Measurements from ENCODE around the gene NPDC1. TPM values are rescaled to one million over a fixed set of nuclear protein-coding genes. Genes with fewer than 3 reads are reported as not detected.

NPDC1 gene, protein sequence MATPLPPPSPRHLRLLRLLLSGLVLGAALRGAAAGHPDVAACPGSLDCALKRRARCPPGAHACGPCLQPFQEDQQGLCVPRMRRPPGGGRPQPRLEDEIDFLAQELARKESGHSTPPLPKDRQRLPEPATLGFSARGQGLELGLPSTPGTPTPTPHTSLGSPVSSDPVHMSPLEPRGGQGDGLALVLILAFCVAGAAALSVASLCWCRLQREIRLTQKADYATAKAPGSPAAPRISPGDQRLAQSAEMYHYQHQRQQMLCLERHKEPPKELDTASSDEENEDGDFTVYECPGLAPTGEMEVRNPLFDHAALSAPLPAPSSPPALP
- total RNA-seq, result 0.17 and 0.39 TPM in 2 replicates
- 0.72 TPM for total RNA-seq (2013)
- polyA plus RNA-seq, result 0.19 and 3.0 TPM in 2 replicates
- polyA minus RNA-seq, result 0.43 and 1.9 TPM in 2 replicates

DNA sequence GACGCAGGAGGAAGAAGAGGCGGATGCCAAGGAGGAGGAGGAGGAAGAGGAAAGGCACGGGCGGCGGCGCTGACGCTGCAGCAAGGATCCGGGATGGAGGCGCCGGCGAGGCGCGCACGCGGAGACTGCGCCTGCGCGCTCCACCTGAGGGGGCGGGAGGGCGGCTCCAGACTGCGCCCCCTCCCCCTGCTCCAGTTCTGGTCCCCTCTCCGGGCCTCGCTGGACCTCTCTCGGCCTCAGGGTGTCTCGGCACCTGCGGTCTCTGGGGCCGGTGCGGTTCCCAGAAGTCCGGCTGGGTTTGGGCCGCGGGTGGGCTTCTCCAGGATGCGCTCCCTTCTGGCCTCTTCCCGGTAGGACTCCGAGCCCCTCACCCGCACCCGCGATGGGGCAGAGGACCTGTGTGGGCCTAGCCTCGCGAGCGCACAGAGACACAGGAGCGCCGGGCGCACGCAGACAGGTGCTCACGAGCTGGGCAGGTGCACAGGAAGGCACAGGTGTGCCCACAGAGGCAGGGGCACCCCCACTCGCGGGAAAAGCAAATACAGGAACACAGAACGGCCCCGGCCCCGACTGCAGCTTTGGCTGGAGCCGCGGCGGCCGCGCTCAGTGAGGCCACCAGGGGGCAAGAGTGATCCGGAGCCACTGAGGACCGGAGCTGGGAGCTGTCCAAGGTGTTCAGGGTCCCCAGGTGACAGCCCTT is at the start of gene NPDC1:
Gene NPDC1 (minus strand): TSS at position 90 of the 700 bp plus-strand sequence. CDS start 188 bp downstream, outside the sequence.
- Histone ChIP-seq H3K79me2 (ENCODE audit: control insufficient read depth, insufficient read depth, low read length) (no peaks in the 10 kb centered on the region), H3K4me2 (replicated peaks; ENCODE audit: low read depth, low read length, poor library complexity, severe bottlenecking) (peak within 1 kb of the TSS; percentile 85), H4K20me1 (ENCODE audit: control insufficient read depth, insufficient read depth, low read length, poor library complexity, severe bottlenecking) (peaks cover 5% of the 10 kb centered on the region), H3K9ac (ENCODE audit: low read length) (peak within 1 kb of the TSS; percentile 39), H2AFZ (ENCODE audit: insufficient read depth, low read depth, low read length, poor library complexity, severe bottlenecking) (peak within 1 kb of the TSS; percentile 28), H3K4me1 (ENCODE audit: control insufficient read depth in 2 of 2, insufficient read depth in 2 of 2, low read length in 2 of 2) (peaks cover 24 to 42% of the 10 kb centered on the region in 2 donors), H3K27me3 (replicated peaks in 1 of 4; ENCODE audit: control extremely low read depth in 1 of 4, control insufficient read depth in 3 of 4, insufficient read depth in 4 of 4, low read length in 3 of 4) (peaks cover 0 to 86% (median 53%) of the 10 kb centered on the region in 4 experiments), H3K36me3 (replicated peaks in 1 of 2; ENCODE audit: control extremely low read depth in 1 of 2, control insufficient read depth in 1 of 2, extremely low read depth in 1 of 2, insufficient read depth in 2 of 2, low read length in 1 of 2) (no peaks in the 10 kb centered on the region), H3K4me3 (ENCODE audit: control extremely low read depth in 1 of 5, extremely low read depth in 1 of 5, insufficient read depth in 1 of 5, low read depth in 2 of 5, low read length in 4 of 5) (peak within 1 kb of the TSS in 3 of 5 experiments; percentile 18 to 46 (median 23)), H3K9me3 (ENCODE audit: control extremely low read depth in 1 of 3, control insufficient read depth in 2 of 3, insufficient read depth in 1 of 3, low read length in 2 of 3) (peaks cover 0 to 41% (median 0%) of the 10 kb centered on the region in 3 donors), H3K27ac (ENCODE audit: low read length in 2 of 2) (no peak within 1 kb of the TSS)
- peak within 1 kb of the TSS; percentile 15 for H3K27ac Mint-ChIP-seq
- intact Hi-C loops (cut with micrococcal nuclease), result loop anchor here (1.0 to 2.0 kb wide), 2 partner anchors 21 to 191 kb away; no protein-coding TSS in a partner anchor
- H3K27me3 Mint-ChIP-seq, result peaks cover 17% of the 10 kb centered on the region
- peak within 1 kb of the TSS; percentile 47 for H3K4me3 Mint-ChIP-seq
- TF ChIP-seq, protein P1, sequence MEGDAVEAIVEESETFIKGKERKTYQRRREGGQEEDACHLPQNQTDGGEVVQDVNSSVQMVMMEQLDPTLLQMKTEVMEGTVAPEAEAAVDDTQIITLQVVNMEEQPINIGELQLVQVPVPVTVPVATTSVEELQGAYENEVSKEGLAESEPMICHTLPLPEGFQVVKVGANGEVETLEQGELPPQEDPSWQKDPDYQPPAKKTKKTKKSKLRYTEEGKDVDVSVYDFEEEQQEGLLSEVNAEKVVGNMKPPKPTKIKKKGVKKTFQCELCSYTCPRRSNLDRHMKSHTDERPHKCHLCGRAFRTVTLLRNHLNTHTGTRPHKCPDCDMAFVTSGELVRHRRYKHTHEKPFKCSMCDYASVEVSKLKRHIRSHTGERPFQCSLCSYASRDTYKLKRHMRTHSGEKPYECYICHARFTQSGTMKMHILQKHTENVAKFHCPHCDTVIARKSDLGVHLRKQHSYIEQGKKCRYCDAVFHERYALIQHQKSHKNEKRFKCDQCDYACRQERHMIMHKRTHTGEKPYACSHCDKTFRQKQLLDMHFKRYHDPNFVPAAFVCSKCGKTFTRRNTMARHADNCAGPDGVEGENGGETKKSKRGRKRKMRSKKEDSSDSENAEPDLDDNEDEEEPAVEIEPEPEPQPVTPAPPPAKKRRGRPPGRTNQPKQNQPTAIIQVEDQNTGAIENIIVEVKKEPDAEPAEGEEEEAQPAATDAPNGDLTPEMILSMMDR (IDR thresholded peaks at IDR 0.05), result peak; percentile 87
- TF ChIP-seq EZH2 (IDR thresholded peaks at IDR 0.05; ENCODE audit: borderline replicate concordance, insufficient read depth, low read depth, low read length, poor library complexity, severe bottlenecking), result peak; percentile 97
- POLR2A ChIA-PET, result interaction anchor here (0.7 to 1.4 kb wide), 5 partner anchors 13 to 275 kb away, joined by 3 to 5 read pairs (median 4); partner anchors contain the start of genes RNF224, SAPCD2 and TPRN
- no peaks in the 10 kb centered on the region for H3K9me3 Mint-ChIP-seq (ENCODE audit: insufficient read depth)
- ATAC-seq (ENCODE audit: low read depth), result peak; percentile 96
- H3K4me1 Mint-ChIP-seq, result peaks cover 10% of the 10 kb centered on the region
- 1% methylated on average over 57 of the region's 57 CpGs for WGBS (ENCODE audit: insufficient coverage)
- CTCF ChIA-PET, result interaction anchor here (0.7 to 3.2 kb wide), 38 partner anchors 10 to 526 kb away, joined by 3 to 61 read pairs (median 5); partner anchors contain the start of genes AJM1, CLIC3, FUT7 and MAN1B1
- DNase-seq, result peak; percentile 89

All from B cell (primary cell).